HuH-7 (cell line): ENCODE measurements around the gene PACS1.
"Not testable (repeated sequence)": the region's sequence is repeated elsewhere in the genome, so short reads cannot be mapped to it uniquely, and the experiment has no call there.

ENCODE experiments used
- DNase-seq: peaks from one replicate; pipeline ENCODE4 v3.0.0; 2011; ENCODE audit warnings: low spot score

Gene PACS1

DNA sequence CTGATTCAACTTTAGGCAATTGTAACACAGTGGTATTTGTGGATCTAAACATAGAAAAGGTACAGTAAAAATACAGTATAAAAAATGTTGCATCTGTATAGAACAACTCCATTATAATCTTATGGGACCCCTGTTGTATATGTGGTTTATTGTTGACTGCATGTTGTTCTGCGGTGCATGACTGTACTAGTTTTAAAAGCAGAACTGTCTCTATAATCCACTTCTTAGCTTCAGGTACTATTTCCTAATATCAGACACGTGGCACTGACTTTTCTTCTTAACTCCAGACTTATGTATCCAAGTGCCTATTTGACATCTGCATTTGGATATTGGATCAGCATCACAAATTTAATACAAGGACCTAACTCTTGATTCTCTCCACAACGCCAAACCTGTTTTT is 41.1 kb downstream of the PACS1 start:
- no peak for DNase-seq

DNA sequence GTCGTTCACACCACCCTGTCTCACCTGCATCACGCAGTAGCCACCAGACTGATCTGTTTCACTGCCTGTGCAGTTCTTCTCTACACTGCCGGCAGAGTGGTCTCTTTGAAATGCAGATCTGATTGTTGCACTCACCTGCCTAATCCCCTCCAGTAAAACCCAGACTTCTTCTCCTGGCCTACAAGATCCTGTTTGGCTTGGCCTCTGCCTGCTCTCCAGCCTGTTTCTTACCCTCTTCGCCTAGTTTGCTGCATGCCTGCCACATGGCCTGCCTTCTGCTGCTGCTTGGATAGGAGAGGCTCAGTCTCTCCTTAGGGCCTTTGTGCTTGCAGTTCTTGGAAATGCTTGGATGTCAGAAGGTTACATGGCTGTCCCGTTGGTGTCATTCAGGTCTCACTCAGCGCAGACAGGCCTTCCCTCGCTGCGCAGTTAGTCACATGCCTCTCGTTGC is 42.0 kb downstream of the PACS1 start:
- DNase-seq: no peak

DNA sequence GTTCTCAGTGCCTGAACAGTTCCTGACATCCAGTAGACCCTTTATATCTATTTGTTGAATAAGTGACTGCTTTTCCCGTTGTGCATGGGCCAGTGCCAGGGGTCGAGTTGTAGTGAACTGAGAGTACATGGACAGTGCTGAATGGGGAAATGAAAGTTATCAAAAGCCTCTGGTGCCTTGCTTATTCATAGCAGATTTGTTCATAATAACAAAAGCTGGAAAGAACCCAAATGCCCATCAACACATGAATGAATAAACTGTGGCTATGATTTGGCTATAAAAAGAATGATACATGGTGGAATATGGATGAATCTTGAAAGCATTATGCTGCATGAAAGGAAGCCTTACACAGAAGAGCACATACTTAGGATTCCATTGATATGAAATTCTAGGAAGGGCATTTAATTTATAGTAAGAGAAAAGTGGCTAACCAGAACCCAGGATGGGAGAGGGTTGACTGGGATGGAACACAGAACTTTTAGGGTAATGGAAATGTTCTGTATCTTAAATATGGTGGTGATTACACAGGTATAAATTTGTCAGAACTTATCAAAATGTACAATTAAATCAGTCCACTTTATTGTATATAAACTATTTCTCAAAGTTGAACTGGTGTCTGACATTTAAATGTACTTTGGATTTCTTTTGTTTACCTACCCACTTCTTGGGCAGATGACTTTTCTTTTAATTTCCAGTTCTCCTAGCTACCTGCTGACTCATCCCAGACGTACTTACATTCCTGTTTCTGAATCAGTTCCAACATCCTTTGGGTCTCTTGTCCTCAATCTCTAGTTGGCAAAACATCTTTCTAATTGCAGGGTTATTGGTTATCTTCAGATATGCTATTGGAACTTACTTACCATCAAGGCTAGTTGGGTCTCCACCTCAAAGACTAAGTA is 42.8 kb downstream of the PACS1 start:
- DNase-seq: no peak

DNA sequence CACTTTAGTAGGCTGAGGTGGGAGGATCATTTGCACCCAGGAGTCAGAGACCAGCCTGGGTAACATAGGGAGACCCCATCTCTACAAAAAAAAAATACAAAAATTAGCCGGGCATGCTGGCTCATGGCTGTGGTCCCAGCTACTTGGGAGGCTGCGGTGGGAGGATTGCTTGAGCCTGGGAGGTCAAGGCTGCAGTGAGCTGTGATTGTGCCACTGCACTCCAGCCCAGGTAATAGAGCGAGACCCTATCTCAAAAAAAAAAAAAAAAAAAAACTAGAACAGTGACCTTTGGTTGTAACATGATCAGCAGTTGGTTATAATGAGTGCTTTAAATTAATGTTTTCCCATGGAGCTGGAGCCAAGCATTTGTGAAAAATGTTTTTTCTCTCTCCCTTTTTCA is 44.9 kb downstream of the PACS1 start:
- not testable (repeated sequence) for DNase-seq

DNA sequence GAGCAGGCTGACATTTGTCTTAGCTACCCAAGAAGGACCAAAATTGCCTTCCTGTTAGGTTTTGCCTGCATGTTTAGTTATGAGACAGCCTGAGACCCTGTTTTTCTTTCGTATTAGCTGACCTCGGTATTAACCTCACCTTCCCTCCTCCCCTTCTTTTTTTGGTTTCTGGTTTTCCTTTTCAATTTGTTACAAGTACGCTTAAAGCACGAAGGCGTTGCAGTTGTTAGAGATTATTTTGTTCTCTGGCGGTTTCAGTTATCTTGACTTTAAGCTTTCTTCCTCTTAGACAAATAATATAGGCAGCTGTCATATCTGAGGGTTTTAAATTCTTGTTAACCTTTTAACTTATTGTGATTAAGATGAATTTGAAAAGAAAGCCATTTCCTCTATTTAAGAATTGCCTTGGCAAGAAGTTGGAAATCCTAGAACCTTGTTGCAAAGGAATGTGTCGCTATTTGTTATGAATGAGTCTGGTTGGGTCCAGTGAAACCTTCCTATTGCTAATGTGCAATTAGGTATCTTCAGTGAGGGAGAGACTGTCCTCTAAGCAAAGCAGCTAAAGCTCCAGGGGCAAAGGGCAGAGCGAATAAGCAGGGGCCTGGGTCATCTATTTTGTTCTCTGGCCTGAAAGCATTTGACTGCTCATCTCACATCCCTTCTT is 45.7 kb downstream of the PACS1 start:
- DNase-seq: no peak

DNA sequence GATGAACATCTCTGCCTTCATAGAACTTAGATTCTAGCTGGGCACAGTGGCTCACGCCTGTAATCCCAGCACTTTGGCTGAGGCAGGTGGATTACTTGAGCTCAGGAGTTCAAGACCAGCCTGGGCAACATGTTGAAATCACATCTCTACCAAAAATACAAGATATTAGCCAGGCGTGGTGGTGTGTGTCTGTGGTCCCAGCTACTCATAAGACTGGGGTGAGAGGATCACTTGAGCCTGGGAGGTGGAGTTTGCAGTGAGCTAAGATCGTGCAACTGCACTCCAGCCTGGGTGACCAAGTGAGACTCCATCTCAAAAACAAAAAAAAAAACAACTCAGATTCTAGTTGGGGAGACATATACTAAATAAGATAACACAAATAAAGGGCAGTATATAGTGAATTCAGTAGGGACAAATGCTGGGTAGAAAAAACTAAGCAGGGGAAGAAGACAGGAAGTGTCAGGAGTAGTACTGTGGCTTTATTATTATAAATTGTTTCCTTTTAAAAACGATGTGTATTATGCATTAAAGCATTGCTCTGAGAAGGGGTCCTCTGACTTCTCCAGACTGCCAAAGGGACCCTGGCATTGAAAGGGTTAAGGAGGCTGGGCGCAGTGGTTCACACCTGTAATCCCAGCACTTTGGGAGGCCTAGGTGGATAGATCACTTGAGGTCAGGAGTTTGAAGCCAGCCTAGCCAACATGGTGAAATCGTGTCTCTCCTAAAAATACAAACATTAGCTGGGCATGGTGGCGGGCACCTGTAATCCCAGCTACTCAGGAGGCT is 46.7 kb downstream of the PACS1 start:
- no peak for DNase-seq

DNA sequence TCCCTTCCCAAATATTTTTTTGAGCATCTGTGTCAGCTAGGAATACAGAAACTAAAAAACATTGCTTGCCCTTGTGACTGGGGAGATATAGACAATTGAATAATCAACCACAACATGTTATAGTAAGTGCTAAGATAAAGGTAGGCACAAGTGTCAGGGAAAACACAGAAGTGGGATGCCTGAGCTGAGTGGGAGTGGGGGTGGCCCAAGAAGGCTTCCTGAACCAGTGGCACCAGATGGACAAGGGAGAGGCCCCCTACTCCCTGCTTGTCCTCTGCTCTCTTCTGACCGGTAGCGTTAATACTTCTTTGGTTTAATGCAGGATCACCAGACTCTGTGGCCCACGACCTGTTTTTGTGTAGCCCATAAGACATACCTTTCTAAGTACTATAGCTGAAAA is 48.8 kb downstream of the PACS1 start:
- DNase-seq: no peak

DNA sequence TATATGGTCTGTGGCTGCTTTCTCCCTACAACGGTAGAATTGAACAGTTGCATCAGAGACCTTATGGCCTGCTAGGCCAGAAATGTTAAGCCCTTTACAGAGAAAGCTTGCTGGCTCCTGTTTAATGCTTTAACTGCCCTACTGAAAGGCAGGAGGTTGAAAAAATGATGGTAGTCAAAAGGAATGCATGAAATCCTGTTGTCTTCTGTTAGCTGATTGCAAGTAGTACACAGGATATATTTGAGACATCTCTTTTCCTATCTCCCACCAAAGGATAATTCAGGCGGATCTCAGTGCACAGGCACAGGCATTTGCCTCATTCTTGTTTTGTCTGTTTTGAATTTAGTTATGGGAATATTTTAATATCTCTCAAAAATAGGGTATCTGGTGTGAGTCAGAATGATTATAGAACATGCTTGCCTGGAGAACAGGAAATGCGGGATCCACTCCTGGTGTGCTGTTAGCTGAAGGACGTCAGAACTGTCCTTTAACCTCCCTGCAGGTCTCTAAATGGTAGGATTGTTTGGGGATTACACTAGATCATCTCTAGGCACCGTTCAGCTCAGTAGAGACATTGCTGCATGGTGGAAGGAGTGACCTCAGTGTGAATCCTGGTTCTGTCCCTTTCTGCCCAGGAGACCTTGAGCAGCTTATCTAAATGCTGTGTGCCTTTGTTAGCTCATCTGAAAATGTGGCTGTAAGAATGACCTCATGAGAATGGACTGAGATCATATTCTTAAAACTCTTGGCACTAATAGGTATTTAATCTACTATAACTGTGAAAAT is 49.5 kb downstream of the PACS1 start:
- DNase-seq: peak; percentile 74

DNA sequence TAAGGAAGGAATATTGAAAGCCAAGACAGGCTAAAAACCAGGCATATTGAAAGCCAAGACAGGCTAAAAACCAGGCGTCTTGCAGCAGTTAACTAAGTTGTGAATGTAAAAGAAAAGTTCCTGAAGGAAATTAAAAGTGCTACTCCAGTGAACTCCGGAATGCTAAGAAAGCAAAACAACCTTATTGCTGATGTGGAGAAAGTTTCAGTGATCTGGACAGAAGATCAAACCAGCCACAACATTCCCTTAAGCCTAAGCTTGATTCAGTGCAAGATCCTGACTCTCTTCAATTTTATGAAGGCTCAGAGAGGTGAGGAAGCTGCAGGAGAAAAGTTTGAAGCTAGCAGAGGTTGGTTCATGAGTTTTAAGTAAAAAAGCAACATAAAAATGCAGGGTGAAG is 51.4 kb downstream of the PACS1 start:
- DNase-seq: no peak

DNA sequence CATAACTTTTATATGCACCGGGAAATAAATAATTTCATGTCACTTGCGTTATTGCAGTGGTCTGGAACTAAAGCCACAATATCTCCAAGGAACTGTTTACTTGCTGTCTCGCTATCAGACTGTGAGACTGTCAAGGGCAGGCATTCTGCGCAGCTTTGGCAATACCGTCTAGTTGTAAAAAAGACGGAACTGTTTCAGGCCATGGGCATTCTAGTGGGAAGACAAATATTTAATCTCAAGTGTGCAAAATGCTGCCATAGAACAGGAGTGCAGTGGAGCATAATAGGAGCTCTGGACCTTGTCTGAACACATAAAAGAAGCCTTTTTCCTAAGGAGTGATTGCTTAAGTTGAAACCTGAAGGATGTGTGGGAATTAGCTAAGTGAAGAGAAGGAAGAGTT is 53.8 kb downstream of the PACS1 start:
- no peak for DNase-seq

DNA sequence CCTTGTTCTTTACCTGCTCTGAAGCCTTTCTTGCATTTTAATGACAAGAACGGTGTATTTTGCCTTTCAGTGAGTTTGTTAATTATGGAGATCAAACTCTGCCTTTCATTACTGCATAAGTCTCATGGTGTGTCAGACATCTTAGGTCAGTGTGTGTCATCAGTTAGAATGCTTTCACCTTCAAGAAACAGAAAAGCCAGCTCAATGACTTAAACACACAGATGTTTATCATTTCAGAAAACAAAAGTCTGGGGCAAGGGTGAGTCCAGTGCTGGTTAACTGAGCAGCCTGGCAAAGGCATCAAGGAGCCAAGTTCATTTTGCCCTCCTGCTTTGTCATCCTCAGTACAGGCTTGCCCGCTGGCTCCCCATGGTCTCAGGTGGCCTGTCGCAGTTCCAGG is 54.5 kb downstream of the PACS1 start:
- no peak for DNase-seq

DNA sequence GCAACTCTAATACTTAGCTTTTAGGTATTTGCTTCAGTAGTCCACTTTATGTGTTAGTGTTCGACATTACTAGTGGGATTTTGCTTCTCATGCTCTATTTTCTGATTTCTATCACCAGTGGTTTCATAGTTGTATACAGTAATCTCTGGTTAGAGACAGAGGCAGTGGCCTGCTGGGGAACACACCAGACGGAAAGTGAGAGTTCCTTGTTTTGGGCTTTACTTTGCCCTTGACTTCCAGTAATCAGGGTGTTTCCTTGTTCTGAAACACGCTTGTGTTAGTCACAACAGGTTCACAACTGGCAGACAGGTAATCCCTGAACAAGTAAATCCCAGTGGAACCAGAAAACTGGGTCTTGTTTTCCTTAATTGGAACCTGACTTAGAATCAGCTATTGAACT is 56.0 kb downstream of the PACS1 start:
- no peak for DNase-seq

DNA sequence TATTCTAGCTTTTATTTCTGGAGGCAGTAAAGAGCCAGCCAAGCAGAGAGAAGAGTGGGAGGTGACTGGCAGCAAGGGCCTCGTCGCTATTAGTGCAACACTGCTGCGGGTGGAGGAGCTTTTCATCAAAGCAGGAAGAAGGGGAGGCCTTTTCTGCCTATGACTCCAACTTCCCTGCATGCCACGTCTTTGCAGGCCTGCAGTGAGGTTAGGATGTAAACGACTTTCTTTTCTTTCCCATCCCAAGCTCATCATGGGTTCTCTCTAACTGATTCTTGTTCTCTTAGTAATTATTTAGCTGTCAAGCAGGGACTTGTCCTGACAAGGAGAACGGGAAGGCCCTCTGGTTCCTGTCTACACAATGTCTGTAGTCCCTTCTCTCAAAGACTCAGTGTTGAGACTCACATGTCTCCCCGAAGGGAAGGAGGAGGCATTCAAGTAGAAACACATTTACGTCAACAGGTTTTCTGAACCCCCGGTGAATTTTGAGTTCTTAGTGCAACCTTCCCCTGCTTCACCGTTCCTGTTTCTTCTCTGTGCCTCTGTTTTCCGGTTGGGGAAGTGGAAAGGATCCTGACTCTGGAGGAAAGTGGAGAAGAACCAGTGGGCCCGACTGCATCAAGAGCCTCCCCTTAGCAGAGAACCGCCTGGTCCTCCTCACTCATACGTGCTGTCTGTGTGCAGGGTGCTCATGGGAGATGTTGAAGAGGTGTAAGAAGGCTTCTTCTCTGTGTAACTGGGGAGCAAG is 56.9 kb downstream of the PACS1 start:
- DNase-seq: no peak

DNA sequence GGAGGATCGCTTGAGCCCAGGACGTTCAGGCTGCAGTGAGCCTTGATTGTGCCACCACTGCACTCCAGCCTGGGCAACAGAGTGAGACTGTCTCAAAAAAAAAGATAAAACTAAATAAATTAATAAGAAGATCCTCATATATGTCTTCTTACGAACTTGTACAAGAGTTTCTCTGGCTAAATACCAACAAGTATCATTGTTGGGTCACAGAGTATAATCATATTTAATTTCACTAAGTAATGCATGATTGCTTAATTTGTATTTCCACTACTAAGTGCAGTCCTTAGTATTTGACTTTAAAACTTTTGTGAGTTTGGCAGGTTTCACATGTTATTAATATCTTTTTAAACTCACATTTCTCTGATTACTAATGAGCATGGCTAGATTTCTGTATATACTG is 60.9 kb downstream of the PACS1 start:
- no peak for DNase-seq

DNA sequence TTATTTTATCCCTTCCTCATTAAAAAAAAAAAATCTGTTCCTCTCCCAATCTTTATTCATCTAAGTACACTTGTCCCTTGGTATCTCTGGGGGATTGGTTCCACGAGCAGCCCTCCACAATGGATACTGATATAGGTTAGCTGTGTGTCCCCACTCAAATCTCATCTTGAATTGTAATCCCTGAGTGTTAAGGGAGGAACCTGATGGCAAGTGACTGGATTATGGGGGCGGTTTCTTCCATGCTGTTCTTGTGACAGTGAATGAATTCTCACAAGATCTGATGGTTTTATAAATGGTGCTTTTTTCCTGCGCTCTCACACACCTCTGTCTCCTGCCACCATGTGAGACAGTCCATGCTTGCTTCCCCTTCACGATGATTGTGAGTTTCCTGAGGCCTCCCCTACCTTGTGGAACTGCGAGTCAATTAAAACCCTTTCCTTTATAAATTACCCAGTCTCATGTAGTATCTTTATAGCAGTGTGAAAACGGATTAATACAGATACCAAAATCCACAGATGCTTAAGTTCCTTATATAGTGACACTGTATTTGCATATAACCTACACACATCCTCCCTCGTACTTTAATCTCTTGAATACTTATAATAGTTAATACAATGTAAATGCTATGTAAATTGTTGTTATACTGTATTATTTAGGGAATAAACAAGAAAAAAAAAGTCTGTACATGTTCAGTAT is 62.0 kb downstream of the PACS1 start:
- no peak for DNase-seq

DNA sequence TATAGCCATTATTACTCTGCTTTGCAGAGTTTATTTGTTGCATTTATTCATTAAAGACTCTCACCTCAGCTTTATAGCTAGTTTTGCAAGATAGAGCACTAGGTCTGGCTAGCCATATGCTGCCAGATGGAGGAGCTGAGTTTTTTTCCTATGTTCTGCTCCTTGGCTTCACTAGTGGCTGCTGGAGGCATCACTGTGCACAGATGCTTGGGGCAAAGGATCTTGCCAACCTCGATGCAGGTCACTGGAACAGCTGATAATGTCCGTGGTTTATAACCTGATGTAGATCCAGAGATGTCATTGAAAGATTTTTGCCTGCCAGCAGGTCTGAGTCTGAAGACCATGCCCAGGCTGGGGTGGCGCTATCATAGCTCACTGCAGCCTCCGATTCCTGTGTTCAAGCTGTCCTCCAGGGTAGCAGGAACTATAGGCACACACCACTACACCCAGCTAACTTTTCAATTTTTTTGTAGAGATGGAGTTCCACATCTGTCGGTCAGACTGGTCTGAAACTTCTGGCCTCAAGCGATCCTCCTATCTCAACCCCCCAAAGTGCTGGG is 63.2 kb downstream of the PACS1 start:
- no peak for DNase-seq

DNA sequence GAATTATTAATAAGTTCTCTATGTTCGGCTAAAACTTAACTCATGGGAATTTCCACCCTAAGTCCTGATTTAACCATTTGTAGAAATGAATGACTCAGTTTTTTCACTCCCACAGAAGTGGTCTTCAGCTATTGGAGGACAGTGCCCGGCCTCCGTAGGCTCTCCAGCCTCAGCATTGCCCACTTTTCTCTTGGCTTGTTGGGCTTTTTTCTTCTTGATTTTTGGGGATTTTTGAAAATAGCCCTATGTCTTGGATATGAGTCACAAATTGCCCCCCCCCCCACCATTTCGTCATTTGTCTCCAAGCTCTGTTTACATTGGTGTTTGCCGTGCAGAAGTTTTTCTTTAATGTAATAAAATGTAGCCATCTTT is 66.7 kb downstream of the PACS1 start:
- no peak for DNase-seq

DNA sequence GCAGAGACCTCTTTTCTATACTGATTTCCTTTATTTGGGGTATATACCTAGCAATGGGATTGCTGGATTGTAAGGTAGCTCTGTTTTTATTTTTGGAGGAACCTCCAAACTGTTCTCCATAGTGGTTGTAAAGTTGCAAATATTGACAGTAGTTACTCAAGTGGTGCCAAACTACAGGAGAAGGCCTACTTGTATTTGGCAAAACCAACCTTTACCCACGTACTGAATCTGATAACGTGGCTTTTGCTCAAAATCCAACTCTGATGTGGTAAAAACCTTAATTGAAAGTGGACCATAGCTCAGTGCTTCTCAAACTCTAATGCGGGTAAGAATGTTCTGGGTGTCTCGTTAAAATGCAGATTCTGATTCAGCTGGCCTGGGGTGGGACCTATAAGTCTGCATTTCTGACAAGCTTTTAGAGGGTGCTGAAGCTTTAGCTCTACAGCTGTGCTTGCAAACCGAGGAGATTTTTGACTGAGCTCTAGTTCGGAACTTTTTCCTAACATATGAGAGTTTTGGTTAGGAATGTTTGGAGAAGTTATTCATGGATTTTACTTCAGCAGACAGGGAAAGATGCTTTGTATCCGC is 69.8 kb downstream of the PACS1 start:
- DNase-seq: no peak

DNA sequence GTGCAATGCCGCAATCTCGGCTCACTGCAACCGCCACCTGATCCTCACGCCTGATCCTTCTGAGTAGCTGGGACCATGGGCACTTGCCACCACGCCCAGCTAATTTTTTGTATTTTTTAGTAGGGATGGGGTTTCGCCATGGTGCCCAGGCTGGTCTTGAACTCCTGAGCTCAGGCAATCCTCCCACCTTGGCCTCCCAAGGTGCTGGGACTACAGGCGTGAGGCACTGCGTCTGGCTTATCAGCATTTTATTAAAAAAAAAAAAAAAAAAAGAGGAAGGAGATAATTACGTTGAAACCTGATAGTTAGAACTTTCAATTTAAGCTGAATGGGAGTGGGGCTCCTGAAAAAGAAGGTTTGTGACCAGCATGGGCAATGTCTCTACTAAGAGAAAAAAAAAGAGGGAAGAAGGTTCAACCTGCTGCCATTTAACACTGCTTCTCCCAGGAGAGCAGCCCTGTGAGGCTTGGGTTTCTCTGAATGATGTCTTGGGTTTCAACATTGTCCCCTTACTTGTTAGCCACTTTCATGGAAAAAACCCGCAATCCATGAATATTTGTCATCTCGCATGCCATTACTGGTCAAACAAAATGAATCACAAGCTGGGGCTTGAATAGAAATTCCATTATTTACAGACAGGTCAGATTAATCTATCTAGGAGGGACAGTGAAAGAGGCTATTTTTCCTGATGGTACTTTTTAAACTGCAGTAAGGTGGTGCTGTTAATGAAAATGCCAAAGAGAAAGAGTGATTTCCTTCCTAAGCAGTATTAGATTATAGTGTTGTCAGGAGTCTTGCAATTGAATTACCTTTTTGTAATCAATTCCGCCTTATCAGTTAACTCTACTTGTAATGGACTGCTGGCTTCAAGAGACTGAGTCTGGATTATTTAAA is 72.5 kb downstream of the PACS1 start:
- peak; percentile 57 for DNase-seq
